ENCODE measurements around the gene KRTAP5-5.

GRCh38 chr11:1659506-1659905 is 29.9 kb downstream of the KRTAP5-5 start:
- TF ChIP-seq CTCF (IDR thresholded peaks at IDR 0.05) = no peak
- no peak for TF ChIP-seq POLR2AphosphoS5 (IDR thresholded peaks at IDR 0.05)

All from prostate gland (tissue), 2 donors.